Measurements from ENCODE around the gene FUS.
"Not testable (repeated sequence)": the region's sequence is repeated elsewhere in the genome, so short reads cannot be mapped to it uniquely, and the experiment has no call there.

- not testable (repeated sequence) for TF ChIP-seq NRF1 (IDR thresholded peaks at IDR 0.05; ENCODE audit: low read depth, low read length); YY1 (IDR thresholded peaks at IDR 0.05; ENCODE audit: low read depth, low read length); ATF2 (IDR thresholded peaks at IDR 0.05; ENCODE audit: low read length)
These were observed 20.2 kb downstream of the FUS start for GRCh38 chr16:31200111-31200510.
